OCI-LY3 (cell line): ENCODE data around the gene SPIRE1.

Experiments
- H2AFZ ChIP-seq: fragments of 200-600, 300-600 bp; shearing (Covaris generic); 2 replicates; pipeline ENCODE4 v1.6.0; 2014; ENCODE audit warnings: antibody characterized with exemption, low read depth, low read length
- H3K27ac ChIP-seq: fragments of 200-600, 300-600 bp; sonication (generic); 2 replicates; pipeline ENCODE4 v1.5.1; 2014; ENCODE audit warnings: mild to moderate bottlenecking, low read length, moderate library complexity, mixed read lengths
- H3K27me3 ChIP-seq: fragments of 200-600, 300-600 bp; sonication (generic); 2 replicates; pipeline ENCODE4 v1.6.1; 2014; ENCODE audit warnings: low read depth, low read length, mixed read lengths
- H3K36me3 ChIP-seq: fragments of 200-600, 300-600 bp; sonication (generic); replicated peaks from 2 replicates; pipeline ENCODE3; 2014; ENCODE audit warnings: low read depth, low read length, mixed read lengths
- H3K4me1 ChIP-seq: fragments of 300-600, 200-600 bp; sonication (generic); 2 replicates; pipeline ENCODE4 v1.6.1; 2014; ENCODE audit warnings: low read length, mixed read lengths
- H3K4me2 ChIP-seq: fragments of 200-600, 300-600 bp; sonication (generic); 2 replicates; pipeline ENCODE4 v1.6.1; 2014; ENCODE audit warnings: low read length, mixed read lengths
- H3K4me3 ChIP-seq: fragments of 300-600, 200-600 bp; sonication (generic); 2 replicates; pipeline ENCODE4 v1.5.1; 2014; ENCODE audit warnings: antibody characterized with exemption, mild to moderate bottlenecking, low read length, moderate library complexity
- H3K79me2 ChIP-seq: fragments of 300-600, 200-600 bp; shearing (Covaris generic); 2 replicates; pipeline ENCODE4 v1.6.1; 2014; ENCODE audit warnings: mild to moderate bottlenecking, low read length, mixed read lengths
- H3K9ac ChIP-seq: fragments of 300-600, 200-600 bp; shearing (Covaris generic); 2 replicates; pipeline ENCODE4 v1.6.0; 2014; ENCODE audit warnings: mild to moderate bottlenecking, low read length, moderate library complexity
- H3K9me3 ChIP-seq: fragments of 200-600, 300-600 bp; shearing (Covaris generic); 2 replicates; pipeline ENCODE4 v1.6.1; 2014; ENCODE audit warnings: low read length, mixed read lengths; ENCODE audit not compliant: insufficient read depth
- H4K20me1 ChIP-seq: fragments of 200-600, 300-600 bp; sonication (generic); 2 replicates; pipeline ENCODE4 v1.6.1; 2016; ENCODE audit warnings: low read length, mixed read lengths; ENCODE audit not compliant: insufficient read depth
- EZH2phosphoT487 ChIP-seq: fragments of 200-600 bp; shearing (Covaris generic); IDR thresholded peaks from 2 replicates; pipeline ENCODE4 v1.6.1; 2018; ENCODE audit warnings: antibody characterized with exemption, mixed run types, low read depth
- TF ChIP-seq, protein P1 (sequence below): fragments of 200-600, 300-600 bp; sonication (generic); IDR thresholded peaks from 2 replicates; pipeline ENCODE4 v1.5.1; 2014; ENCODE audit warnings: antibody characterized with exemption, low read length, low read depth

SPIRE1 gene

DNA sequence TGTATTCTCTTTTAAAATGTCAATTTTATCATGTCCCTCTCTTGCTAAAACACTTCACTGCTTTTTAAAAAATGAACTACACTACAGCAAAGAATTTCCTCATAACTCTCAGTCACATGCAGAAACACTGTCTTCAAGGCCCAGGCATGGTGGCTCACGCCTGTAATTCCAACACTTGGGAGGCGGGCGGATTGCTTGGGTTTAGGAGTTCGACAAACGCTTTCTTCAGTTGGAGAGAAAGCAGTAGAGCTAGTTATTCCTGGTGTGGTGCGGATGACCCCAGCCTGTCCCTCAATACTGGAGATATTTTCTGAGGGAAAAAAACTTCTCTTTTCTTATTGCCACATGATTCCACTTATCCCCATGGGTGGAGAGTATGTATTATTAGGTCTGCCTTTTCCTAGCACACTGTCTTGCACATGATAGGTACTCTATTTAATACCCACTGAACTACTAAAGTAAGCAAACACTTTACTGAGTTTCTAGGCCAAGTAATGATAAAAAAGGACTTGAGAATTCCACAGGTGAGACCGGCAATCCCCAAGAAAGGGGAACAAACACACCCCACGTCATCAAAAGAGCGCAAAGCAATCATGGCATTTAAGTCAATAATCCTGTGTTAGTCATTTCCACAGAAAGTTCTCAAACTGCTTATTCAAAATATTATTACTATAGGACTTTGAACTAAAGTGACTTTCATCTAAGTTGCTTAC, 77.1 kb downstream of the SPIRE1 start:
- TF ChIP-seq, protein P1, sequence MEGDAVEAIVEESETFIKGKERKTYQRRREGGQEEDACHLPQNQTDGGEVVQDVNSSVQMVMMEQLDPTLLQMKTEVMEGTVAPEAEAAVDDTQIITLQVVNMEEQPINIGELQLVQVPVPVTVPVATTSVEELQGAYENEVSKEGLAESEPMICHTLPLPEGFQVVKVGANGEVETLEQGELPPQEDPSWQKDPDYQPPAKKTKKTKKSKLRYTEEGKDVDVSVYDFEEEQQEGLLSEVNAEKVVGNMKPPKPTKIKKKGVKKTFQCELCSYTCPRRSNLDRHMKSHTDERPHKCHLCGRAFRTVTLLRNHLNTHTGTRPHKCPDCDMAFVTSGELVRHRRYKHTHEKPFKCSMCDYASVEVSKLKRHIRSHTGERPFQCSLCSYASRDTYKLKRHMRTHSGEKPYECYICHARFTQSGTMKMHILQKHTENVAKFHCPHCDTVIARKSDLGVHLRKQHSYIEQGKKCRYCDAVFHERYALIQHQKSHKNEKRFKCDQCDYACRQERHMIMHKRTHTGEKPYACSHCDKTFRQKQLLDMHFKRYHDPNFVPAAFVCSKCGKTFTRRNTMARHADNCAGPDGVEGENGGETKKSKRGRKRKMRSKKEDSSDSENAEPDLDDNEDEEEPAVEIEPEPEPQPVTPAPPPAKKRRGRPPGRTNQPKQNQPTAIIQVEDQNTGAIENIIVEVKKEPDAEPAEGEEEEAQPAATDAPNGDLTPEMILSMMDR: no peak
- no peak for TF ChIP-seq EZH2phosphoT487
- H3K9me3 ChIP-seq: no peaks in the 10 kb centered on the region
- H2AFZ ChIP-seq: no peak overlapping the region
- peaks cover 5% of the 10 kb centered on the region; the same call in 1 of the 2 replicates for H3K4me1 ChIP-seq
- H3K79me2 ChIP-seq: no peaks in the 10 kb centered on the region
- no peak overlapping the region for H3K27ac ChIP-seq
- no peak overlapping the region for H3K4me3 ChIP-seq
- no peak overlapping the region for H3K9ac ChIP-seq
- no peaks in the 10 kb centered on the region for H3K27me3 ChIP-seq
- H3K36me3 ChIP-seq: no peaks in the 10 kb centered on the region
- H3K4me2 ChIP-seq: no peak overlapping the region
- H4K20me1 ChIP-seq: no peaks in the 10 kb centered on the region

DNA sequence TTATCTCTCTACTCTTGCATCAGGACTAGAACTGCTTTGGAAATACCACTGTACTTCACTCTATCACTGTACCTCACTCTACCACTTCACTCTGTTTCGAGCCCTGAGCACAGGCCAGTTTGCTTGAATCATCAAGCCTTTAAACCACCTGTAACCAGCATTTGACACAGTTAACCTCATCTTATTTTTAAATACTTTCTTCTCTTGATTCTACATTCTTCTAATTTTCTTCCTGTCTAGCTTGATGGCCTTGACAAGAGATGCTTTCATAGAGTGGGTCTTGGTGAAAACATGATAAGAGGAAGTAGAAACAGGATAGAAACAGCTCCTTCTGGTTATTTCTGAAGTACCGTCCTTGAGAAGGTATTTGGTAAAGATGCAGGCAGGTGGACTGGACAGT, 78.1 kb downstream of the SPIRE1 start:
- no peak overlapping the region for H3K4me3 ChIP-seq
- no peaks in the 10 kb centered on the region for H3K36me3 ChIP-seq
- H3K4me2 ChIP-seq: no peak overlapping the region
- TF ChIP-seq, protein P1: no peak
- no peak for TF ChIP-seq EZH2phosphoT487
- no peaks in the 10 kb centered on the region for H4K20me1 ChIP-seq
- no peaks in the 10 kb centered on the region for H3K79me2 ChIP-seq
- no peak overlapping the region for H3K9ac ChIP-seq
- no peaks in the 10 kb centered on the region for H3K27me3 ChIP-seq
- H2AFZ ChIP-seq: no peak overlapping the region
- no peak overlapping the region for H3K27ac ChIP-seq
- peaks cover 8% of the 10 kb centered on the region; the same call in 1 of the 2 replicates for H3K4me1 ChIP-seq
- H3K9me3 ChIP-seq: no peaks in the 10 kb centered on the region

DNA sequence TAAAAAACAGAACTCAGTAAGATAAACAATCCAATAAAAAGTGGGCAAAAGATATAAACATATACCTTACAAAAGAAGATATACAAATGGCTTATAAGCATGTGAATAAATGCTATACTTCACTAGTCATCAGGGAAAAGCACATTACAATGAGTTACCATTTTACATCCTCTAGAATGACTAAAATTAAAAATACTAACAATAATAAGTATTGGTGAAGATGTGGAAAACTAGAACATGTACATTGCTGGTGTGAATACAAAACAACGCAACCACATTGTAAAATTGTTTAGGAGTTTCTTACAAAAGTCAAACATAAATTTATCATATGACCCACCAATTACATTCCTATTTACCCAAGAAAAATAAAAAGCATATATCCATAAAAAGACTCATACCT, 80.1 kb downstream of the SPIRE1 start:
- Histone ChIP-seq H3K27ac (no peak overlapping the region), H3K4me1 (peaks cover 10% of the 10 kb centered on the region; the same call in 1 of the 2 replicates), H3K9me3 (no peaks in the 10 kb centered on the region), H4K20me1 (no peaks in the 10 kb centered on the region), H3K4me2 (no peak overlapping the region), H2AFZ (no peak overlapping the region), H3K4me3 (no peak overlapping the region), H3K27me3 (no peaks in the 10 kb centered on the region), H3K36me3 (no peaks in the 10 kb centered on the region), H3K9ac (no peak overlapping the region), H3K79me2 (no peaks in the 10 kb centered on the region)
- TF ChIP-seq, protein P1: no peak
- no peak for TF ChIP-seq EZH2phosphoT487

DNA sequence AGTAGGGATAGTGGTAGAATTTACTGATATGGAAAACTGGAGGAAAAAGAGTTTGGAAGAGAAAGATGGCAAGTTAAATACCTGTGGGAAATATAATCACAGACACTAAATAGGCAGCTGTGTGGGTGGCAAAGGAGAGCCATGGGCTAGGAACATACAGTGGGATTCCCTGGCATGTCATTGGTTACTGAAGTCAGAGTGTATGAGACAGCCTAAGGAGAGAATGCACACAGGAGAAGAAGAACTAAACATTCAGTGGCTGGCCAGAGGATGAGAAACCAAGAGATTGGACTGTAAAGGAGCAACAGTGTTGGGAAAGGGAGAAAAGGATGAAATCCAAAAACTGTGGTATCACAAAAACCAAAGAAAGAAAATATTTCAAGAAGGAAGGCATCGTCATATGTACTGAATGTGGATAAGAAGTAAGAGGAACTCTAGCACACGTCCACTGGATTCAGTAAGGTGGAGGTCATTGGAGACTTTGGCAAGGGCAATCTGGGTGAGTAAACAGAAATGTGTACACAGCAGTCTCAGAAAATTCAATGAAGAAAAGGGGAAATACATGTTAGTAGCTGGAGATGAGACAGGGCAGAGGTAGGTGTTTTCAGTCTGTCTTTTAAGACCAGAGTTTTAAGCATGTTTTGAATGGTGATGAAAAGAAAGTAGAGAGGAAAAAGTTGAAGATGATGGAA, 83.3 kb downstream of the SPIRE1 start:
- Histone ChIP-seq H4K20me1 (no peaks in the 10 kb centered on the region), H3K9ac (no peak overlapping the region), H3K4me1 (peaks cover 5% of the 10 kb centered on the region; the same call in 1 of the 2 replicates), H3K27me3 (no peaks in the 10 kb centered on the region), H3K27ac (no peak overlapping the region), H3K79me2 (no peaks in the 10 kb centered on the region), H3K36me3 (no peaks in the 10 kb centered on the region), H3K4me3 (no peak overlapping the region), H2AFZ (no peak overlapping the region), H3K4me2 (no peak overlapping the region), H3K9me3 (no peaks in the 10 kb centered on the region)
- TF ChIP-seq EZH2phosphoT487: no peak
- TF ChIP-seq, protein P1: no peak
